Measurements from ENCODE around the gene FAM118A. TPM values are rescaled to one million over a fixed set of nuclear protein-coding genes. Genes with fewer than 3 reads are reported as not detected.

FAM118A gene
- total RNA-seq, 3 donors from 2014 or later: 23.4 to 60.3 (median 27.5) TPM

GRCh38 chr22:45381348-45381747 lies 71.6 kb downstream of the FAM118A start:
- ATAC-seq: no peak
- Mint-ChIP-seq H3K4me3 (no peak overlapping the region), H3K27me3 (ENCODE audit: low read depth) (peaks cover 3% of the 10 kb centered on the region), H3K4me1 (ENCODE audit: low read depth) (peaks cover 1% of the 10 kb centered on the region), H3K9me3 (no peaks in the 10 kb centered on the region), H3K36me3 (ENCODE audit: insufficient read depth) (no peaks in the 10 kb centered on the region)
- no peak for DNase-seq

GRCh38 chr22:45389546-45389945 lies 79.8 kb downstream of the FAM118A start:
- no peak overlapping the region for H3K4me3 Mint-ChIP-seq
- H3K27me3 Mint-ChIP-seq (ENCODE audit: low read depth): peaks cover 10% of the 10 kb centered on the region
- no peak for DNase-seq
- ATAC-seq: no peak
- no peaks in the 10 kb centered on the region for H3K4me1 Mint-ChIP-seq (ENCODE audit: low read depth)
- no peaks in the 10 kb centered on the region for H3K9me3 Mint-ChIP-seq
- H3K36me3 Mint-ChIP-seq (ENCODE audit: insufficient read depth): no peaks in the 10 kb centered on the region

Other genes with a start within 250 kb of the FAM118A start
- 100 to 1,000 TPM; 155 to 164 (median 163) TPM for gene NUP50, start 146.0 kb upstream of the FAM118A start, total RNA-seq
- 10 to 100 TPM; 46.8 to 52.6 (median 48.8) TPM for gene KIAA0930, start 69.0 kb upstream of the FAM118A start, total RNA-seq
- not detected for gene UPK3A, start 25.0 kb upstream of the FAM118A start, total RNA-seq
- gene SMC1B, start 103.7 kb downstream of the FAM118A start, total RNA-seq: under 1 TPM; 0.13 to 0.24 (median 0.18) TPM
- 1 to 10 TPM; 1.3 to 3.7 (median 2.5) TPM for gene RIBC2, start 103.8 kb downstream of the FAM118A start, total RNA-seq
- under 1 TPM; 0.43 to 0.69 (median 0.46) TPM for gene FBLN1, start 192.9 kb downstream of the FAM118A start, total RNA-seq